GM19467 (cell line): ENCODE results near the gene PPP1R14B.
A peak's percentile ranks its signal among the peaks of the same experiment; 100 is the strongest.

Experiments
- ATAC-seq: cut with Tn5 transposase; IDR thresholded peaks from one replicate; pipeline ENCODE4 v1.9.1; 2021; ENCODE audit warnings: mild to moderate bottlenecking, moderate library complexity; ENCODE audit not compliant: unreplicated experiment

Gene PPP1R14B

DNA sequence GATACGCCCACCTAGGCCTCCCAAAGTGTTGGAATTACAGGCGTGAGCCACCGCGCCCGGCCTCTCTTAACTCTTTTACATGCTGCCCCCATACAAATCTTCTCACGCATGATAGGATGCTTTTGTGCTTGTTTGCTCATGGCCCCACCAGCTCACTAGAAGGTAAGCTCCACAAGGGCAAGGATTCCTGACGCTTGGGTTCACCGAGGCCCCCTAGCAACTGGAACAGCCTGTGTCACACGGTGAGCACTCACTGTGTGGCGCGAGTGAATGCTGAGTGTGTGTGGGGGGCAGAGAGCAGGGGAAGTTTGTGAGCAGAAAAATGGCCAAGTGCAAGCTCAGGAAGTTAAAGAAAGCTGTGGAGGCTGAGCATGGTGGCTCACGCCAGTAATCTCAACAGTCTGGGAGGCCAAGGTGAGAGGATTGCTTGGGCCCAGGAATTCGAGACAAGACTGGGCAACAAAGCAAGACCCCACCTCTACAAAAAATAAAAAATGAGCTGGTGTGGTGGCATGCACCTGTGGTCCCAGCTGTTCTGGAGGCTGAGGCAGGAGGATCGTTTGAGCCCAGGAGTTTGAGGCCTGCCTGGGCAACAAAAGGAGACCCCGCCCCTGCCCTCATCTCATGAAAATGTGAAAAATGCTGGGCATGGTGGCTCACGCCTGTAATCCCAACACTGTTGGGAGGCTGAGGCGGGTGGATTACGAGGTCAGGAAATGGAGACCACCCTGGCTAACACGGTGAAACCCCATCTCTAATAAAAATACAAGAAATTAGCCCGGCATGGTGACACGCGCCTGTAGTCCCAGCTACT, 35.4 kb upstream of the PPP1R14B start:
- no peak for ATAC-seq

DNA sequence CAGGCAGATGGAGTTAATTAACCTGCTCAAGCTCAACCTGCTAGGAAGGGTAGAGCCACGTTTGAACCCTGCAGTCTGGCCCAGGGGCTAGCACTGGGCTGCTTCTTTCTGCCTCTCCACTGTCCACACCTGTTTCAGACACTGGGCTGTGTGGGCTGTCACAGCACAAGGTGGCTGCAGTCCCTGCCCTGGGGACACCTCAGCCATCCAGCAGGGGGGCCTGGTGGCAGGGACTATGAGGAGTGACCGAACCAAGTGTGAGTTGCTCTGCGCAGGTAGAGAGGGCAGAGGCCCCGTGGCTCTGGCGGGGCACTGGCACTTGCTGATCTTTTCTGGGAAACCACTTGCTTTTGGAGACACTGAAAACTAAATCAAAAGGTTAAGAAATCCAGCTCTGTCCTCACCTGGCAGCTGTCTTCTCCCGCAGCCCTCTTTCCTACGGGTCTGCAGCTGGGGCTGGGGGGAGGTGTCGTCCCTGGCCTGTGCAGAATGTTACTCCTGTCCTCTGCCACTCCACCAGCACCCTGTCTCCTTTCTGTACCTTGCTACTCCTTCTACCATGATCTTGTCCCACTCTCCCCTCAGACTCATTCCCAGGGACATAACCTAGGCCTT, 31.9 kb upstream of the PPP1R14B start:
- ATAC-seq: no peak

DNA sequence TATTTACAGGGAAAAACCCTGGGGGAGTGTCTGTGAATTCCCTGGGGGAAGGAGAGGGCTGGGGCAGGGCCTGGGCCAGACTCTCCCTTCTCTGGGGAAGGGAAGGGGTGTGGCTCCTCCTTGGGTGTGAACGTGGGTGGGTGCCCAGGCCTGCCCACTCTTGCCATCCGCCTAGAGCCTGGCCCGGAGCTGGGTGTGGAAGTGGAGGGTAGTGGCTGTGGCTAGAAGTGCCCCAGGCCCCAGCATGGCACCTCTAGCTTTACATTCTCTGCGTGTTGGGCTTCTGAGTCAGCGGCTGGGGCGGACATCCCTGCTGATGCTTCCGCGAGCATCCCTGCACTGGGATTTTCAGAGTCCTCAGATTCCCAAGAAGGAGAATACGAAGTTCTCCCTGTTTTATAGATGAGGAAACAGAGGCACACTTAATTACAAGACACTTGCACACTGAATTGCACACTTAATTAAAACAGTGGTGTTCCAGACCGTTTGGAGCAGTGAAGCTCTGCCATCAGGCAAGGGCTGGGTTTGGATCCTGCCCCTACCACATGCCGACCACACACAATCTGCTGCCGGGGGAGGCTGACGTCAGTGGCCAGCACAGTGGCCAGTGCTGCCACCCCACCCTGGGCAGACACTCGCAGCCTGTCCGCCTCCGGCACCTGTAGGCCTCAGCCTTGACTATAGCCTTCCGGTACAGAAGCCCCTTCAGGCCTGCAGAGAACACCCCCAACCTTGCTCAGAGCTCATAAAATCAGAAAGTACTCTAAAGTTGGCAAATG, 30.1 kb upstream of the PPP1R14B start:
- no peak for ATAC-seq

DNA sequence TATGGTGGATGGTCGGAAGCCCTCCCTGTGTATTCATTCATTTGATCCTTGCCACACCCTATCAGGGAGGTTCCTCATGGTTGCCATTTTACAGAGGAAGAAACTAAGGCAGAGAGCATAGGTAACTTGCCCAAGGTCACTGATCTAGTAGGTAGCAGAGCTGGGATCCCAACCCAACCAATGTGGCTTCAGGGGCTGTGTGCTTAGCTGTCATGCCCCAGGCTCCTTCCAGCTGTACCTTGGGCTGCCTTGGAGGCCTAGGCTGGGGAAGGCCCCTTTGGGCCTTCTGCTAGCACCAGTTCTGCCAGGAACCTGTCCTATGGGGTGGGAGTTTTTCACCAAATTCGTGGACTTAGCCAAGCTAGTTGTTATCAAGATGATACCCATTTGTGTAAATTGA, 29.1 kb upstream of the PPP1R14B start:
- ATAC-seq: no peak

DNA sequence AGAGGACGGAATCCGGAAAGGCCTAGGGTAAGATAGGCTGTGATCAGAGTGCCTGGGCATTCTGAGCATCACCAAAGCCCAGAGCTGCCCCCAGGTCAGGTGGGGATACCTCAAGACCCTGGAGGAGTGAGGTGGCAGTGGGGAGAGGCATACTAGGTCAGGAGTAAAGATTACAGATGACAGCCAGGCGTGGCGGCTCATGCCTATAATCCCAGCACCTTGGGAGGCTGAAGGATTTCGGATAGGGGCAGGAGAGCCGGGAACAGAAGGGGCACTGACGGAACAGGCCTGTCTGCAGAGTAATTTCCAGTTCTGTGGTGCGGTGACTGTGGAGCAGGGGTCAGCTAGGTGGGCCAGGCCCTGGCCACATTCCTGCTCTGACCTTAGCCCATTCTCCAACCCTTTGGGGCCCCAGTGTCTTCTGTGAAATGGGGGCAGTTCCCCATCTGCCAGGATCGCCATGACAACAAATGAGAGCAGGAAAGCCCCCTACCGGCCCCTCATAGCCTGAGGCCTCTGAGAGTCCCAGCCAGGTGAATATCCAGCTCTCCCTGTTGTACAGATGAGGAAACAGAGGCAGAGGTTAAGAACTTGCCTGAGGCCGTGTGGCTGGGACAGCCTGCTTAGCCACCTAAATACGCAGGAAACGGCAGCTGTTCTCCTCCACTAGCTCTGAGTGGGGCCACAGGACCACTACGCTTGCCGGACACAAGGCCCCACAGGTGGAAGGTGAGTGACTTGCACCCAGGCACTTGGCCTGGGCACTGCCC, 28.5 kb upstream of the PPP1R14B start:
- no peak for ATAC-seq

DNA sequence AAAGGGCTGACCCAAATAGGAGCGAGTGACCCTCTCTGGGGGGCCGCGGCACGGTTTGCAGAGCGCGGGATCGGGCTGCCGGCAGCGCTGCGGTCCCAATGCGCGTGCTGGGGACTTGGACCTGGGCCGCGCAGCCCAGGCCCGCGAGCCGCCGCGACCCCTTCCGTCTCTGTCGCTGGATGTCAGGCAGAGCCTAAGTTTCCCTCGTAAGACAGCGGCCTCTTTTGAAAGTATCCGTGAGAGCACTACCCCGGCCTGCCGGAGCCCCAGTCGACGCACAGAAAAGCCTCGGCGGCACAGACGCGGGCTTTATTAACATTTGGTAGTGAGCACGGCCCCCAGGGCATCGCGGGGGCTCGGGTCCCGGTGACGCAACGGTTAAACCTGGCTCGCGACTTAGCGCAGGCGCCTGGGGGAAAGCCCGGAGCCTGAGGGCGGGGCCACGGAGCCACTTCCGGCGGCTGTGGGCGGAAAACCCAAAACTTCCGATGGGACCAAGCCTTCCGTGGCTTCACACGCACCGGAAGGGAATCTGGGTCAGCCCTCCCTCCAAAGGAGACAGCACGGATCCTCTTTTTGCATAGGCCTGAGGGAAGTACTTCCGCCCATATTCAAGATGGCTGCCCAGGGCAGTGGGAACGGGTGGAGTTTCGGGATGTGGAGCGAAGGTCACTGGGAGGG, 22.9 kb upstream of the PPP1R14B start:
- ATAC-seq: peak; percentile 60

DNA sequence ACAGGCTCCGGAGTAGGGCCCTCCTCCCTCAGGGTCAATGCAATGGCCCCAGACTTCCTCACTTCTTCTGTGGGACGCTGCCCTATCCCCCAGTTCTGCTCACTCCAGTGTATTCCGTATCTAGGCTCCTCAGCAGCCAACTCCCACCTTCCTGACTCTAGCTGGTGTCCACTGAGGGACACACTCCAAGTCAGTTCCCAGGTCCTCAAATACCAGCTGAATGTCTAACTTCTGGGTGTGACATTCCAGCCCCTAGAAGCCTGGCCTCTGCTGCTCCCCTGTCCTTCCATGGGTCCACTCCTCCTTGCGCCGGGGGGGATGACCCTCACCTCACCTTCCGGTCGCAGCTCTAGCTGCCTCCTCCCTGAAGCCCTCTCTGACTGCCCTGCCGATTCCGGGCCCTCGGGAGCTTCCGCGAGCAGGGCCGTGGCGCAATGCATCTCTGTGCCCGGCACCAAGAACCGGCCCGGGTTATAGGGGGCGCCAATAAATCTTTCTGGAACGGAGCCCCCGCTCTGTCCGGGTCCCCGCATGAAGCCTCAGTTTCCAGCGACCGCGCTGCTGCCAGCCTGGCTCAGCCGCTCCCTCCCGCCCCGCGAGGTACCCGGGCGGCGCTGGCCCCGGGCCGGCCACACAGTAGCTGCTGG, 22.3 kb upstream of the PPP1R14B start:
- peak; percentile 21 for ATAC-seq

DNA sequence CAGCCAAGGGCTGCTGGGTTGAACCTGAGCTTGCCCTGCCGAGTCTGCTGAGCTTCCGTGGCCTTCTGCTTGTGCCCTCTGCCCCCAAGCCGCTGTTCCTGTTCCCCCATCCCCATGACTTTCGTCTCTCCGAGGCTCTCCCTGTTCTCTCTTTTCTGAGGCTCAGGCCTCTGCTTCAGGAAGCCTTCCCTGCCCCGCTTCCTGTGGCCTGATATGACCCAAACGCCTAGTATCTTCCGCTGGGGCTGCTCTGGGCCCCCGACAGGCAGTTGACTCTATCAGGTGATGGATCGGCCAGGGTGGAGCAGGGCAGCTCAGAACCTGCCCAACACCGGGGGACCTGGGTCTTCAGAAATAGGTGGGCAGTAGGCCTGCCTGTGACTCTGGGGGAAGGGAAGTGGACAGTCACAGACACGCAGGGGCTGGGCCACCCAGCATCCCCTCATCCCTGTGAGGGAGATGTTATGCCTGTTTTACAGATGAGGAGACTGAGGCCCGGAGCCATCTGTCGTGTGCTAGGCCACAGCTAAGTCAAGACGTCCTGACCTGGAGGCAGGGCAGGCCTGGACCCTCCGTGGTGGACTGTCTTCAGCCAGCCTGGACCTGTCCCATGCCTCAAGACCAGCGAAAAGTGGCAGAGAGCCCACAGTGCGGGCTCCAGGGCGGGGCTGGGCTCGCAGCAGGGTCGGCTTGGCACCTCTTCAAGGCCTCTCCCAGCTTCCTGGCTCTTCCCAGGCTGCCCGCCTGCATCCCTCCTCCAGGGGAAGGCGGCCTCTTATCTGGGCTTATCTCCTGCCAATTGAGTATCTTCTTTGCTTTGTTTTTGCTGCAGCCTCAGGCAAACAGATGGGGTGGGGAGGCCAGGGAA, 21.5 kb upstream of the PPP1R14B start:
- ATAC-seq: no peak

DNA sequence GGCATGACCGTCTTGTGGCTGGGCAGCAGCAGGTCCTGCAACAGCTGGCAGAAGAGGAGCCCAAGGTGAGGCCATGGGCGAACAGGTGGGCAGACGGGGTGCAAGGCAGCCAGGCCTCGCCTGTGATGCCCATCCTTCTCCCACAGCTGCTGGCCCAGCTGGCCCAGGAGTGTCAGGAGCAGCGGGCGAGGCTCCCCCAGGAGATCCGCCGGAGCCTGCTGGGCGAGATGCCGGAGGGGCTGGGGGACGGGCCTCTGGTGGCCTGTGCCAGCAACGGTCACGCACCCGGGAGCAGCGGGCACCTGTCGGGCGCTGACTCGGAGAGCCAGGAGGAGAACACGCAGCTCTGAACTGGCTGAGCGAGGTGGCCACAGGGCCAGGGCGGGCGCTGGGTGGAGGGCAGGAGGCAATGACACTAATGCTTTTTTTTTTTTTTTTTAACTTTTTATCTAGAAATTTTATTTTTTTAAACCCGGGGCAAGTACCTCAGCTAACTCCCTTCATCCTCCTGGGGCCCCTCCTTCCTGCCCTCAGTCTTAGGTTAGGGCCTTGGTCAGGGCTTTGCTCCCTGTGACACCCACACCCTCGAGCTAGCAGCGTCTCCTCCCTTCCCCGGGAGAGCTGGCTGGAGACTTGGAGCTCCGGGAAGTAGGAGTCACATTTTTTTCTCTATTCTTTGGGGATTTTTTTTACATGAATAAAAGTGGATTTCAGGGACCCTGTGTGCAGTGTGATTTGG, 20.6 kb upstream of the PPP1R14B start:
- no peak for ATAC-seq

DNA sequence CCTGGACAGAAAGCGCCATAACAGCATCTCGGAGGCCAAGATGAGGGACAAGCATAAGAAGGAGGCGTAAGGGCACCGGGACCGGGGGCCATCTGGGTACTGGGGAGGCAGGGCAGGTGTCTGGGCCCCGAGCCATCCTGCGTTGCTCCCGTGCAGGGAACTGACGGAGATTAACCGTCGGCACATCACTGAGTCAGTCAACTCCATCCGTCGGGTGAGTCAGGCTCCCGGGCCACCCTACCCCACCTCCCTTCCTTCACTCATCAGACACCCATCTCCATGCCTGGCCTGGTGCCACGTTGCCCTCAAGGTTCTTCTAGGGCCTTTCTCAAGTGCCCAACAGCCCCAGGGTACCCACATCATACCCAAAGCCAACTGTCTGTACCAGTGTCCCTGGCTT, 19.6 kb upstream of the PPP1R14B start:
- no peak for ATAC-seq

DNA sequence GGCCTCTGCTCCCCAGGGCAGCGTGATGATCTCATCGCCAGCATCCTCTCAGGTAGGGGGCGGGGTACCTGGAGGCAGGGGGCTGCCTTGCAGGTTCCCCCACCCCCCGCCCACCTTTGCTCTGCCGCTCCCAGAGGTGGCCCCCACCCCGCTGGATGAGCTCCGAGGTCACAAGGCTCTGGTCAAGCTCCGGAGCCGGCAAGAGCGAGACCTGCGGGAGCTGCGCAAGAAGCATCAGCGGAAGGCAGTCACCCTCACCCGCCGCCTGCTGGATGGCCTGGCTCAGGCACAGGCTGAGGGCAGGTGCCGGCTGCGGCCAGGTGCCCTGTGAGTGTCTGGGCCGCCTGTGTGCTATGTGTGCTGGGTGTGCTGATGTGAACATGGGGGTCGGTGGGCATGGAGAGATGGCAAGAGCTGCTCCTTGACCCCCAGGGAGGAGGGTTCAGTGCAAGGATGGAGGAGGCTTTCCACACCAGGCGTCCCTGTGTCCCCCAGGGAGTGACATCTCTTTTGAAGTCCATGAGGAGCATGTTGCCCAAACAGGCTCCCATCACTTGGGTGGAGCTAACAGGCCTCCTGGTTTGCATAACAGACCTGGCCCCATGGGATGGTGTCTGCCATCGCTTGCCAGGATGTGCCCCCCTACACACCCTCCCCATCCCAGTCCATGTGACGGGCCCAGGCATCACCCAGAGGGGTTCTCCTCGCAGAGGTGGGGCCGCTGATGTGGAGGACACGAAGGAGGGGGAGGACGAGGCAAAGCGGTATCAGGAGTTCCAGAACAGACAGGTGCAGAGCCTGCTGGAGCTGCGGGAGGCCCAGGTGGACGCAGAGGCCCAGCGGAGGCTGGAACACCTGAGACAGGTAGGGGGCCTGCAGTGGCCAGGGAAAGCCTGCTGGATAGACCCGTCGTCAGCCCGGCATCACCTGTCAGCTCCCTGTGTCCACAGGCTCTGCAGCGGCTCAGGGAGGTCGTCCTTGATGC, 18.7 kb upstream of the PPP1R14B start:
- no peak for ATAC-seq

DNA sequence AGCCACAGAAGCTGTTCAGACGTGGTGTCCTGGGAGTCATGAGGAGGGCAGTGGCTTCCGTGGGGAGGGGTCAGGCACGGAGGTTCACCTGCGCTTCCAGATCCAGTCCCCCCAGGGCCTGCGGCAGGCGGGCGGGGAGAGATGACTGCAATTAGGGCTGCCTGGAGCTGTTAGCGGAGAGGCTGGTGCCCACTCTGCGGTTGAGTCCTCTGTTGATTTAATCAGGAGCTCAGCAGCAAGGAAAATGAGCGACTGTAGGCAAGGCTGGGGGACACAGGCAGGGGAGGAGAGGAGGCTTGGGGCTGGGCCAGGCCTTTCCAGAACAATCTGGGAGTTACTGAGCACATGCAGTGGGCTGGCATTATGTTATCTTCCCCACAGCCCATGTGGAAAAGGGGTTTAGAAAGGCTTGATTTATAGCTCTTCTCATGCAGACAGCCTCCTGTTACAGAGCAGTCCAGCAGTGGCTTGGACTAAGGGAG, 17.7 kb upstream of the PPP1R14B start:
- no peak for ATAC-seq

DNA sequence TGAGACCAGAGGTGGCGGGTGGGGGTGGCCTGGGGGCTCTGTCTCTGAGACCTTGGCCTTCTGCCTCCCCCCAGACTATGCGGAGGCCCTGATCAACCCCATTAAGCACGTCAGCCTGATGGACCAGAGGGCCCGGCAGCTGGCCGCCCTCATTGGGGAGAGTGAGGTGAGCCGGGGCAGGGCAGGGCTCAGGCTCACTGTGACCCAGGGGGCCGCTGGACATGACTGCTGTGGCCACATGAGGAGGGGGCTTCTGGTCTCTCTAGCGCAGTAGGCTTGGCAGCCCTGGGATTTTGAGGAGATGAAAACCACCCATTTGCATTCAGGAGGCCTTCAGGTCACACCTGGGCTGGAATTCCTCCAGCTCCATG, 17.2 kb upstream of the PPP1R14B start:
- ATAC-seq: no peak

DNA sequence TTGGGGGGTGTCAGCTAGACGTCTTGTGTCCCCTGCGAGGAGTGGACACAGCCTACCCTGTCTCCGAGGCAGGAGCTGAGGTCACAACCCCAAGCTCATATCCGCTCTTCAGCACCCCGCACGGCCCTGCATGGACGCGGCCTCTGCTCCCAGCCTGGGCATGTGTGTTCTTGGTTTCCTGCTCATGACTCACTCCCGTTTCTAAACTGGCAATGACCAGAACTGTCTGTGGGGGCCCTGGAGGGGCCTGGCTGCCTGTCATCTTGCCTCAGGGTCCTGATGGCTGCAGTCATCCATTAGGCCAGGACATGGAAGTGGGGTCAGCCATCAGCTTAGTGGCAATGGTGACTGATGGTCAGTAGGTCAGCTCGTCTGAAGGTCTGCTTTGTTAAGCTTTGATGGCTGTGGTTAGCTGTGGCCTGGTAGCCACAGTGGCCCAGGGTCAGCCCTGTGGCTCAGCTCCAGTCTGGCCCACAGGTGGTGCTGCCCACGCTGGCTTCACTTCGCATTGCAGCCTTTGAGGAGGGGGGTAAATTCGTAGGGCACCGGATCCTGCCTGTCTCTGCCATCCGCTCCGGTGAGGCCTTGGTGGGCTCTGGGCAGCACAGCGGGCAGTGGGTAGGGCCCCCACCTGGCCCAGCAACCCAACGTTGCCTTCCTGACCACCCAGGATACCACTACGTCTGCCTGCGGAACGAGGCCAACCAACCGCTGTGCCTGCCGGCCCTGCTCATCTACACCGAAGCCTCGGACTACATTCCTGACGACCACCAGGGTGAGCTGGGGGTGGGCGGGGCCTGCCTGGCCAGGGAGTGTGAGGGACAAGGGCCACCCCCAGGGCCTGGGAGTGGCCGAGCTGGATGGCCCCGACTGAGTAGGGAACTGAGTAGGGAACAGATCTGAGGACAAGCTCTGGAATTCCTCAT, 16.5 kb upstream of the PPP1R14B start:
- no peak for ATAC-seq

DNA sequence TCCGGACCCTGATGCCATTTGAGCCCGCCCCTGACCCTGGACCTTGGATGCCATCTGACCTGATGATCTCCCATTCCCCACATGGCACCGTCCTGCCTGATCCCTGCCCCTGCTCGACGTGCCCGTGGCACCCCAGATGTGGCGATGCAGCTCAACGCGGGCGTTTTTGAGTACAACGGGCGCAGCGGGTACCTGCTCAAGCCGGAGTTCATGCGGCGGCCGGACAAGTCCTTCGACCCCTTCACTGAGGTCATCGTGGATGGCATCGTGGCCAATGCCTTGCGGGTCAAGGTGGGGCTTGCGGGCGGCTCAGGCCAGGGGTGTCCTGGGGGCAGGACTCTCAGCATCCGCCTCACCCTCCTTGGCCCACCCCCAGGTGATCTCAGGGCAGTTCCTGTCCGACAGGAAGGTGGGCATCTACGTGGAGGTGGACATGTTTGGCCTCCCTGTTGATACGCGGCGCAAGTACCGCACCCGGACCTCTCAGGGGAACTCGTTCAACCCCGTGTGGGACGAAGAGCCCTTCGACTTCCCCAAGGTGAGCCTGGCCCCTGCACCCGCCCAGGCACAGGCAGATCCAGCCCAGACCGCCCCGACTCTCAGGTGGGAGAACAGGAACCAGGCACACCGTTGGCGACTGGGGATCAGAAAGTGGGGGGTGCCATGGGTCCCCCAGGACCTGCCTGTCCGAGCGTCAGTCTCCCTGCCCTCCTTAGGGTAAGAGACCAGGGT, 15.7 kb upstream of the PPP1R14B start:
- ATAC-seq: no peak
